ENCODE results near the gene SNX5. TPM values are rescaled to one million over a fixed set of nuclear protein-coding genes. Genes with fewer than 3 reads are reported as not detected.

SNX5 gene
- total and polyA plus RNA-seq, 2 of the 8 experiments (the other 6 are each of a cell fraction or from before 2014, with no cell fraction given): 155 to 194 TPM

GRCh38 chr20:17916433-17916891 is 52.1 kb downstream of the SNX5 start:
- Histone ChIP-seq H2AFZ (ENCODE audit: low read length) (no peak overlapping the region), H3K36me3 (ENCODE audit: control insufficient read depth in 2 of 4, insufficient read depth in 4 of 4, low read length in 3 of 4) (no peaks in the 10 kb centered on the region), H3K9ac (replicated peaks in 1 of 4; ENCODE audit: extremely low read depth in 1 of 4, low read depth in 3 of 4, low read length in 3 of 4) (no peak overlapping the region), H3K27me3 (replicated peaks in 1 of 4; ENCODE audit: control insufficient read depth in 3 of 4, extremely low read depth in 1 of 4, insufficient read depth in 3 of 4, low read length in 3 of 4) (no peaks in the 10 kb centered on the region), H4K20me1 (replicated peaks in 1 of 2; ENCODE audit: control insufficient read depth in 1 of 2, insufficient read depth in 2 of 2, low read length in 2 of 2) (no peaks in the 10 kb centered on the region), H3K56ac (replicated peaks; ENCODE audit: insufficient read length, low read depth, low read length) (no peak overlapping the region), H3K23me2 (ENCODE audit: low read depth, low read length) (no peaks in the 10 kb centered on the region), H4K91ac (replicated peaks; ENCODE audit: insufficient read length, low read length) (no peak overlapping the region), H3K4me1 (replicated peaks in 1 of 4; ENCODE audit: control insufficient read depth in 3 of 4, insufficient read depth in 4 of 4, low read length in 3 of 4) (no peaks in the 10 kb centered on the region), H3K4me2 (ENCODE audit: insufficient read depth in 1 of 2, low read depth in 2 of 2, low read length in 2 of 2) (no peak overlapping the region), H3K9me3 (ENCODE audit: insufficient read depth in 2 of 2, low read depth in 1 of 2, low read length in 1 of 2) (no peaks in the 10 kb centered on the region), H3K27ac (ENCODE audit: low read depth, low read length) (no peak overlapping the region), H3K79me1 (ENCODE audit: low read depth, low read length) (no peaks in the 10 kb centered on the region), H3K23ac (ENCODE audit: insufficient read length) (no peak overlapping the region), H2BK5ac (ENCODE audit: low read depth, low read length) (no peak overlapping the region), H3K14ac (ENCODE audit: insufficient read length) (no peak overlapping the region), H4K8ac (ENCODE audit: extremely low read depth, insufficient read depth, low read length) (no peak overlapping the region), H2BK12ac (ENCODE audit: low read depth, low read length) (no peak overlapping the region), H2BK120ac (replicated peaks; ENCODE audit: low read depth, low read length) (no peak overlapping the region), H3K4ac (replicated peaks; ENCODE audit: insufficient read length, low read depth, low read length) (no peak overlapping the region), H3K4me3 (ENCODE audit: extremely low read depth in 1 of 4, insufficient read depth in 2 of 4, low read depth in 3 of 4, low read length in 4 of 4) (no peak overlapping the region), H4K5ac (ENCODE audit: insufficient read length, low read depth, low read length) (no peak overlapping the region), H2BK15ac (ENCODE audit: low read length) (no peak overlapping the region), H3K18ac (ENCODE audit: extremely low read depth, low read length) (no peak overlapping the region), H2BK20ac (ENCODE audit: low read length) (no peak overlapping the region), H2AK5ac (ENCODE audit: low read depth, low read length) (no peak overlapping the region), H3K79me2 (ENCODE audit: control insufficient read depth in 1 of 2, insufficient read depth in 2 of 2, low read length in 2 of 2) (no peaks in the 10 kb centered on the region)
- no peak for TF ChIP-seq RBBP5 (IDR thresholded peaks at IDR 0.05; ENCODE audit: borderline replicate concordance, low read depth, low read length)
- TF ChIP-seq KDM5A (IDR thresholded peaks at IDR 0.05; ENCODE audit: low read length): no peak
- TF ChIP-seq RFX5 (IDR thresholded peaks at IDR 0.05; ENCODE audit: borderline replicate concordance, low read depth, low read length): no peak
- no peak for TF ChIP-seq CREB1 (IDR thresholded peaks at IDR 0.05)
- no peak for TF ChIP-seq BRCA1 (IDR thresholded peaks at IDR 0.05; ENCODE audit: low read depth, low read length)
- TF ChIP-seq TAF1 (IDR thresholded peaks at IDR 0.05; ENCODE audit: low read depth, low read length): no peak
- DNase-seq (ENCODE audit: low read depth in 1 of 2, low spot score in 2 of 2) (no peak), FAIRE-seq (no peak)
- POLR2A ChIA-PET (ENCODE audit: partially characterized antibody): no interaction called here
- CTCF ChIA-PET (ENCODE audit: partially characterized antibody): interaction anchor here (0.6 to 4.1 kb wide), 4 partner anchors 12 to 434 kb away, joined by 3 to 15 read pairs (median 4); no protein-coding TSS in a partner anchor
- WGBS, 2 experiments (ENCODE audit: extremely low coverage in 1 of 2, insufficient coverage in 1 of 2, insufficient read length in 1 of 2, insufficient replicate concordance in 2 of 2, low coverage in 1 of 2, low lambda C conversion rate in 2 of 2, missing lambda C conversion rate in 1 of 2): 92% methylated on average over 3 of the region's 3 CpGs; no CpG with 5 or more reads in 1 of the 2 experiments
